GM21447 (cell line): Measurements from ENCODE around the gene OR8B4.
"Not testable (repeated sequence)": the region's sequence is repeated elsewhere in the genome, so short reads cannot be mapped to it uniquely, and the experiment has no call there.

ENCODE experiments used
- ATAC-seq: cut with Tn5 transposase; IDR thresholded peaks from one replicate; pipeline ENCODE4 v1.9.1; 2021; ENCODE audit not compliant: unreplicated experiment

OR8B4 gene

DNA sequence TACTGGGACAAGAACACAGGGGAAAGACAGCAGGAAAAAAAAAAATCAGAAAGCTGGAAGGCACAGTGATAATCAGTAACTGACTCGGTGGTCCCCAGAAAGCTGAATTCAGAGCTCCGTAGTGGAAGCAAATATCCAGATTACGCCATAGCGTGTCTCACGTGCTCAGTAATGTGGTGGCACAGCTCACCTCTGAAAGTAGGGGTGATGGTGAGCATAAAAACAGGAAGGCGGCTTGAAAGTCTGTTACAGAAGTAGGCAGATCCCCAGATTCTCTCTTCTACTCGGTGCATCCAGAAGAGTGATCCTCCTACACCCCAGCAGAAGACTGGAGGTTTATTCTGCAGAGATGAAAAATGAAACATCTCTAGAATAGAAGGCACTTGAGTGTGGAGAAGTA lies 14.8 kb downstream of the OR8B4 start:
- ATAC-seq, result no peak

GRCh38 chr11:124405581-124405980 lies 19.1 kb downstream of the OR8B4 start:
- ATAC-seq, result no peak

DNA sequence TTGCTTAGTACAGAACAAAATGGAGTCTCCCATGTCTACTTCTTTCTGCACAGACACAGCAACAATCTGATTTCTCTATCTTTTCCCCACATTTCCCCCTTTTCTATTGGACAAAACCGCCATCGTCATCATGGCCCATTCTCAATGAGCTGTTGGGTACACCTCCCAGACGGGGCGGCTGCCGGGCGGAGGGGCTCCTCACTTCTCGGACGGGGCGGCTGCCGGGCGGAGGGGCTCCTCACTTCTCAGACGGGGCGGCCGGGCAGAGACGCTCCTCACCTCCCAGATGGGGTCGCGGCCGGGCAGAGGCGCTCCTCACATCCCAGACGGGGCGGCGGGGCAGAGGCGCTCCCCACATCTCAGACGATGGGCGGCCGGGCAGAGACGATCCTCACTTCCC lies 21.5 kb downstream of the OR8B4 start:
- ATAC-seq, result not testable (repeated sequence)

GRCh38 chr11:124402326-124402922 lies 22.2 kb downstream of the OR8B4 start:
- ATAC-seq, result peak; percentile 87

- ATAC-seq, result no peak
These were observed 25.7 kb downstream of the OR8B4 start, which contains the start of gene OR8B3 for GRCh38 chr11:124398924-124399323. Gene OR8B3, minus strand, starts transcription at chr11:124399024. Its CDS starts 1,673 bp downstream, at chr11:124397351.

DNA sequence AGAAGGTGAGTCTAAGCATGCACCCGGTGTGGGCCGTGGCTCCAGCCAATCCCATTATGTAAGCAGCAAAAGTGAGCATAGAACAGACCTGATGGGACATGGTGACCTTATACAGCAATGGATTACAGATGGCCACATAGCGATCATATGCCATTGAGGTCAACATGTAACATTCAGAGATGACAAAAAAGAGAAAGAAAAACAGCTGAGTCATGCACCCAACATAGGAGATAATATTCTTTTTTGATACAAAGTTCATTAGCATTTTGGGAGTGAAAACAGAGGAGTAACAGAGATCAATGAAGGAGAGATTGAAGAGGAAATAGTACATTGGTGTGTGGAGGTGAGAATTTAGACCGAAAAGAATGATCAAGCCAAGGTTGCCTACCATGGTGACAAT lies 27.8 kb downstream of the OR8B4 start:
- not testable (repeated sequence) for ATAC-seq

DNA sequence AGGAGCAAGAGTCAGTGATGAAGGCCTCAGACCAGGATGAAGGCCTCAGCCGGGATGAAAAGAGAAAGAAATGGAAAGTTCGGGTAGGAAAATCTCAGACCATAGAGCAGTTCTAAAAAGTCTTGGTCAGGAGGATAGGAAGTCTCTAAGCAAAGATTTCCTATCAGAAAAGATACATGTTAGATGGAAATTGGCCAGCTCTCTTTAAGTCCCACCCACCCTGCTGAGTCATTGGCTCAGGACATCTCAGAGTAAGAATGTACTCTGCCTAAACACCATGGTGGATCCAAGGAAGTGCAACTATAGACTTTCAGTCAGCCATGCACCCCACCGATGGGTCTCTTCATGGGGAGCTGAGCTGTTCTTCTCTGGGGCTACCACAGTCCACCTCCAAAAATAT lies 30.3 kb downstream of the OR8B4 start:
- ATAC-seq, result no peak

DNA sequence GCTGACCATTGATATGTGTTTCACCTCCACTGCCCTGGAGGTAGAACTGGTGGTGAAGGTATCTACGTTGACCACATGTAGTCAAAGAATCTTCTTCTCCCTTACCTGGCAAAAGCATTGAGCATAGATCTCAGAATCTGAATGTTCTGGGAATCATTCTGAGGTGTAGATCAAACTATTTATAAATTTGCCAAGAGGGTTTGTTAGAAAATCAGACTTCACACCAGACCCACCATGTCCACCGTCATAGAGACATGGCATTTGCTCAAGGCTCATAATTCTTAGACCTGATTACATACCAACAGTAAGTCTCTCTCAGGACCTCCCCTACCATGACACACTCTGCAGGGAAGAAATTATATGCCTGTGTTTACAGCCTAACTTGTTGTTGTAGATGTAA lies 40.3 kb downstream of the OR8B4 start, which contains the start of gene OR8B2:
Gene OR8B2 (minus strand): TSS at position 101 of the 400 bp plus-strand sequence. CDS start 1,156 bp downstream, outside the sequence.
- ATAC-seq, result no peak

DNA sequence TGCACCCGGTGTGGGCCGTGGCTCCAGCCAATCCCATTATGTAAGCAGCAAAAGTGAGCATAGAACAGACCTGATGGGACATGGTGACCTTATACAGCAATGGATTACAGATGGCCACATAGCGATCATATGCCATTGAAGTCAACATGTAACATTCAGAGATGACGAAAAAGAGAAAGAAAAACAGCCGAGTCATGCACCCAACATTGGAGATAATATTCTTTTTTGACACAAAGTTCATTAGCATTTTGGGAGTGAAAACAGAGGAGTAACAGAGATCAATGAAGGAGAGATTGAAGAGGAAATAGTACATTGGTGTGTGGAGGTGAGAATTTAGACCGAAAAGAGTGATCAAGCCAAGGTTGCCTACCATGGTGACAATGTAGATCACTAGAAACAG lies 41.8 kb downstream of the OR8B4 start:
- ATAC-seq, result not testable (repeated sequence)

- no peak for ATAC-seq
These were observed 44.1 kb downstream of the OR8B4 start for GRCh38 chr11:124380585-124380984.

- ATAC-seq, result no peak
These were observed 48.4 kb downstream of the OR8B4 start for GRCh38 chr11:124376280-124376679.
